Type B pancreatic cell (in vitro differentiated cells): ENCODE measurements around the gene OGT. TPM values are rescaled to one million over a fixed set of nuclear protein-coding genes. Genes with fewer than 3 reads are reported as not detected.
A peak's percentile ranks its signal among the peaks of the same experiment; 100 is the strongest.

ENCODE experiments used
- DNase-seq: peaks from one replicate; pipeline ENCODE4 v3.0.0; 2021; ENCODE audit warnings: mixed read lengths; ENCODE audit not compliant: unreplicated experiment; ENCODE audit errors: extremely low spot score
- H3K27ac Mint-ChIP-seq: 2 replicates; pipeline ENCODE4 v1.8.0; 2021; ENCODE audit warnings: mild to moderate bottlenecking, mixed read lengths
- H3K27me3 Mint-ChIP-seq: 2 replicates; pipeline ENCODE4 v1.8.0; 2021; ENCODE audit warnings: mixed read lengths
- H3K36me3 Mint-ChIP-seq: 2 replicates; pipeline ENCODE4 v1.8.0; 2021; ENCODE audit warnings: mixed read lengths
- H3K4me1 Mint-ChIP-seq: one replicate; pipeline ENCODE4 v1.8.0; 2021; ENCODE audit warnings: mixed read lengths; ENCODE audit not compliant: unreplicated experiment
- H3K4me3 Mint-ChIP-seq: 2 replicates; pipeline ENCODE4 v1.8.0; 2021; ENCODE audit warnings: mild to moderate bottlenecking, mixed read lengths
- H3K9me3 Mint-ChIP-seq: 2 replicates; pipeline ENCODE4 v1.8.0; 2021; ENCODE audit warnings: mixed read lengths
- CTCF ChIP-seq: fragments of 200-600 bp; sonication (generic); conservative IDR thresholded peaks from 2 replicates; pipeline ENCODE4 v1.5.0; 2021; ENCODE audit warnings: antibody characterized with exemption, mild to moderate bottlenecking
- total RNA-seq: library from RNA; stranded (reverse); gene quantifications from 2 replicates; pipeline ENCODE4 v1.2.1, GENCODE V29; 2021; ENCODE audit warnings: low replicate concordance

OGT gene
- total RNA-seq, 1 donor from 2014 or later = 180 TPM

GRCh38 chrX:71515038-71515396 is 17.9 kb upstream of the OGT start:
- Mint-ChIP-seq H3K4me1 (no peaks in the 10 kb centered on the region), H3K27ac (no peak overlapping the region), H3K36me3 (no peaks in the 10 kb centered on the region), H3K4me3 (no peak overlapping the region), H3K9me3 (peaks cover 10% of the 10 kb centered on the region), H3K27me3 (no peaks in the 10 kb centered on the region)
- no peak for DNase-seq
- no peak for TF ChIP-seq CTCF

GRCh38 chrX:71525316-71525715 is 7.6 kb upstream of the OGT start:
- H3K9me3 Mint-ChIP-seq = peaks cover 6% of the 10 kb centered on the region
- H3K4me1 Mint-ChIP-seq = no peaks in the 10 kb centered on the region
- H3K27ac Mint-ChIP-seq = no peak overlapping the region
- no peaks in the 10 kb centered on the region for H3K27me3 Mint-ChIP-seq
- no peak for DNase-seq
- no peak for TF ChIP-seq CTCF
- H3K36me3 Mint-ChIP-seq = no peaks in the 10 kb centered on the region
- no peak overlapping the region for H3K4me3 Mint-ChIP-seq

DNA sequence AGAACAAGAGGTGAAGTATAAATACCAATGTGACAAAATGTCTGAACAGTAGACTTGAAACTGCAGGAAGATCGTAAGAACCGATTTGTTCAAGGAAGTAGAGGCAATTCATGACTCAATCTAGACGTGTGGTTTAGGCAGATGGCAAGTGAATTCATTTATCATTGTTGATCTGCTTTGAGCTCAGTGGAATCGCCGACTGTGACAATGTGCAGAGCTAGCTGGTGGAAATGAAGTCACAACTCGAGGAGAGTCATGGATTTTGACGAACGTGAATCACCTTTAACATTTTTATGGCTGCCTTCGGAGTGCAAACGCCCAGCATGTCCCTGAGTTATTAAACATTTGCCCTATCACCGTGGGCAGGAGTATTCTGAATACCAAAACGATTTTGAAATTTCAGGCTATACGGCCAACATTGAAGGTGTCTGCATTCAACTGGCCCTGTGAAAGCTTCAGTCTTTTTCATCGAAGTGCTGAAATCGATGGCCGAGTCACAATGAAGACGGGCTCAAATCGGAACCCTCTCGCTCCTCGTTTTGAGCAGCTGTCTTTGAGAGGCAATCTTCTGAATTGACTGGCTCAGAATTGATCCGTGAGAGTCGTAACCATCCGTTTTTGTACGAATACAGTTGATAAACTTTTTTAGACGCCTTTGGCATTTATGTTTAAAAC is 689 bp upstream of the OGT start:
- peak overlapping the region; percentile 92 for H3K27ac Mint-ChIP-seq
- peaks cover 4% of the 10 kb centered on the region for H3K36me3 Mint-ChIP-seq
- peaks cover 9% of the 10 kb centered on the region for H3K4me1 Mint-ChIP-seq
- no peak for TF ChIP-seq CTCF
- DNase-seq = no peak
- H3K9me3 Mint-ChIP-seq = peaks cover 6% of the 10 kb centered on the region
- no peaks in the 10 kb centered on the region for H3K27me3 Mint-ChIP-seq
- H3K4me3 Mint-ChIP-seq = peak overlapping the region; percentile 91

GRCh38 chrX:71533516-71533850 is 579 bp downstream of the OGT start:
- no peak for TF ChIP-seq CTCF
- H3K36me3 Mint-ChIP-seq = peaks cover 4% of the 10 kb centered on the region
- no peaks in the 10 kb centered on the region for H3K27me3 Mint-ChIP-seq
- peak overlapping the region; percentile 92 for H3K27ac Mint-ChIP-seq
- no peak for DNase-seq
- H3K9me3 Mint-ChIP-seq = peaks cover 6% of the 10 kb centered on the region
- peak overlapping the region; percentile 91 for H3K4me3 Mint-ChIP-seq
- peaks cover 9% of the 10 kb centered on the region for H3K4me1 Mint-ChIP-seq

DNA sequence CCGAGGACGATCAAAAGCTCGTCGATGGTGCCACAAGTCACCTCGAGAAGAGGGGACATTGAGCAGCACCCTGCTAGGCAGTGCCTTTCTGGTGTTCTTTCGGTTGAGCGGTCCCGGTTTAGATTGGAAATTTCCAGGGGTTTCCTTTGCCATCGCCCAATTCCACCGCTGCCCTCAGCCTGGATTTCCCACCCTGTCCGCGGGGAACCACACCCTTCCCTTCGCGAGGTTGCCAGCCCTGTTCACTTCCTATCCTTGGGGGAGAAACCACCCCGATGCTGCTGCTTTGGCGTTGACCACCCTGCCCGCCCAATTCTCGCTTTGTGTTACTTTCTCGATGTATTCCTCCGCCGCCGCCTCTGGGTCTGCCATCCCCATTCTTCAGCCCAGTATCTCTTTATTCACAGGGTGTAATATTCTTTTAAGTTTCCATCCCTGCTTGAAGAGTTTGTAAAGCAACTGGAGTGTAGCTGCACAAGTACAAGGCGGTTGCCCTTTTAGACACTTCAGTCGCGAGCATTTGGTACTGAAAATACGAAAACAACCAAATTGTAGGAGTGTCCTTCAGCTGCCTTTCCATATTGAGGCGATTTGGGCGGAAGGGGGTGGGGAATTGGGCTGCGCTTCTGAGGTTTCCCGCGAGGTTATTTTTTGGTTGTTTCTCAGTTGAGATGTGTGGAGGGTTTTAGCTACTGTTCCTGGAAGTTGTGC is 1.1 kb downstream of the OGT start:
- H3K36me3 Mint-ChIP-seq = peaks cover 4% of the 10 kb centered on the region
- DNase-seq = no peak
- no peaks in the 10 kb centered on the region for H3K27me3 Mint-ChIP-seq
- peaks cover 6% of the 10 kb centered on the region for H3K9me3 Mint-ChIP-seq
- H3K27ac Mint-ChIP-seq = peak overlapping the region; percentile 92
- peak overlapping the region; percentile 91 for H3K4me3 Mint-ChIP-seq
- H3K4me1 Mint-ChIP-seq = peaks cover 9% of the 10 kb centered on the region
- no peak for TF ChIP-seq CTCF
